GM13977 (cell line): ENCODE results near the gene NPHS1.

Experiments
- DNase-seq: peaks from one replicate; pipeline ENCODE4 v3.0.0; 2012; ENCODE audit warnings: low spot score
- in situ Hi-C: fragments of 300-500 bp; cut with MboI; formaldehyde crosslinking; loops from one replicate; pipeline ENCODE4 v1.12.0; 2022; ENCODE audit warnings: low sequenced_read_pairs, low pct_unique_long_range_greater_than_20kb, mixed read lengths, inconsistent platforms; ENCODE audit not compliant: unreplicated experiment
- TF ChIP-seq, protein P1 (sequence below): IDR thresholded peaks from 2 replicates; pipeline ENCODE4 v1.5.1; 2012; ENCODE audit warnings: mild to moderate bottlenecking, control low read depth; ENCODE audit not compliant: insufficient read depth; ENCODE audit errors: extremely low read depth, missing control alignments

NPHS1 gene

DNA sequence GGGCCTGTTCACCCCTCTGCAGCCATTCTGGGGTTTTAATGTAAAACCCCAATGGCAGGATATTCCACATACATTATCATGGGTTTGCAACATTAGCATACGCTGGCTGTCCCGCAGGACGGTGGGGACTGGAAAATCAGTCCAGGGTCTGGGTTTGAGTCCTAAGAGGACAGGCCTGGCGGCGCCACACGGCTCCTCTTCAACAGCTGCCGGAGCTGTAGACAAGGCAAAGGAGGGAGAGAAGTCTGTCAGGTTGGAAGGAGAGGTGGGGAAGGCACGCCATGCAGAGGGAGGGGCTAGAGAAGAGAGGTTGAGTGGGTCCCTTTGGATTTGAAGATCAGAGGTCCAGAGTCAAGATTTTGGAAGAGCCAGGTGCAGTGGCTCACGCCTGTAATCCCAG lies 36.1 kb upstream of the NPHS1 start:
- TF ChIP-seq, protein P1, sequence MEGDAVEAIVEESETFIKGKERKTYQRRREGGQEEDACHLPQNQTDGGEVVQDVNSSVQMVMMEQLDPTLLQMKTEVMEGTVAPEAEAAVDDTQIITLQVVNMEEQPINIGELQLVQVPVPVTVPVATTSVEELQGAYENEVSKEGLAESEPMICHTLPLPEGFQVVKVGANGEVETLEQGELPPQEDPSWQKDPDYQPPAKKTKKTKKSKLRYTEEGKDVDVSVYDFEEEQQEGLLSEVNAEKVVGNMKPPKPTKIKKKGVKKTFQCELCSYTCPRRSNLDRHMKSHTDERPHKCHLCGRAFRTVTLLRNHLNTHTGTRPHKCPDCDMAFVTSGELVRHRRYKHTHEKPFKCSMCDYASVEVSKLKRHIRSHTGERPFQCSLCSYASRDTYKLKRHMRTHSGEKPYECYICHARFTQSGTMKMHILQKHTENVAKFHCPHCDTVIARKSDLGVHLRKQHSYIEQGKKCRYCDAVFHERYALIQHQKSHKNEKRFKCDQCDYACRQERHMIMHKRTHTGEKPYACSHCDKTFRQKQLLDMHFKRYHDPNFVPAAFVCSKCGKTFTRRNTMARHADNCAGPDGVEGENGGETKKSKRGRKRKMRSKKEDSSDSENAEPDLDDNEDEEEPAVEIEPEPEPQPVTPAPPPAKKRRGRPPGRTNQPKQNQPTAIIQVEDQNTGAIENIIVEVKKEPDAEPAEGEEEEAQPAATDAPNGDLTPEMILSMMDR: no peak
- no peak for DNase-seq
- in situ Hi-C loops: loop anchor here (5.0 kb wide), 1 partner anchor 44 kb away; no protein-coding TSS in a partner anchor

DNA sequence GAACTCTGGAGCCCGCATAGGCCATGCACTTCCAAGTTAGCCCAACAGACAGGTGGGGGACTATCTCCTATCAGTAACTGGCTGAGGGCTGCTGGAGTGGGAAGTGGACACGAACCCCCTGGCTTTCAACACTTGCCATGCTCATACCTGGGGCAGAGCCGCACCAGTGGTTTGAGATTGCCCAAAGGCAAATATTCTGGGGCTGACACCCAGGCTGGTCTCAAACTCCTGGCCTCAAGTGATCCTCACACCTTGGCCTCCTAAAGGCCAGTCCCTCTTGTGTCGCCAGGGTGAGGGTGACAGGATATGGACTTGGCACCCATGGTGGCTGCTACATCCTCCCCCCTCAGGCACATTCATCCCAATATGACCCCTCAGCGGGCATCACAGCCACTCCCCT lies 34.9 kb upstream of the NPHS1 start:
- DNase-seq: no peak
- TF ChIP-seq, protein P1: no peak
- in situ Hi-C loops: loop anchor here (5.0 kb wide), 1 partner anchor 45 kb away; no protein-coding TSS in a partner anchor

DNA sequence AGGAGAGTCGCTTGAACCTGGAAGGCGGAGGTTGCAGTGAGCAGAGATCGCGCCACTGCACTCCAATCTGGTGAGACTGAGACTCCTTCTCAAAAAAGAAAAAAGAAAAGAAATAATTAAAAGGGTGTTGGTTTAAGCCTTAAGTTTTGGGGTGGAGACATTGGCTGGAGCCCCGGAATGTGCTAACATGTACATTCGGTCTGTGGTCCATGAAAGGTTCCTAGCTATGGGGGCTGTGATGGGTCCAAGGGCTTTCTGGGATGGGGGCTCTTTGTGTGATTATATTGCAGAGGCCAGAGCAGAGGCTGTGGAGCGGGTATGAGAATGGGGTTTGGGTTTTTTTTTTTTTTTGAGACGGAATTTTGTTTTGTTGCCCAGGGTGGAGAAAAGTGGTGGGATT lies 33.6 kb upstream of the NPHS1 start:
- TF ChIP-seq, protein P1: no peak
- no peak for DNase-seq
- in situ Hi-C loops: loop anchor here (5.0 kb wide), 1 partner anchor 46 kb away; no protein-coding TSS in a partner anchor

DNA sequence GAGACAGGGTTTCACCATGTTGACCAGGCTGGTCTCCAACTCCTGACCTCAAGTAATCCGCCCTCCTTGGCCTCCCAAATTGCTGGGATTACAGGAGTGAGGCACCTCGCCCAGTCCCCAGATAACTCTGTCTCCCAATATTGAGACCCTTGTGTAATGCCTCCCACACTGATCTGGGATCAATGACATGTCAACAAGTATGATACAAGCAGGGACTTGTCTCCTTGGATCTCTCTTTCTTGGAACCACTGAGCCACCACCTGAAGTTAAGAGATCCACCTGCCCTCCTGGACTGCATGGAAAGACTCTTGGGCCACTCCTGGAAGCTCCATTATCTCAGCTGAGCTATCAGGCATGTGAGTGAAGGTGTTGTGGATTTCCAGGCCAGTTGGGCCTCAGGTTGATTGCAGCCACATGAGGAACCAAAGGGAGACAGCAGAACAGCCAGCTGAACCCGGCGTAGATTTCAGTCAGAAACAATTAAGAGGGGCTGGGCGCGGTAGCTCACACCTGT lies 33.0 kb upstream of the NPHS1 start:
- in situ Hi-C loops: loop anchor here (5.0 kb wide), 1 partner anchor 47 kb away; no protein-coding TSS in a partner anchor

DNA sequence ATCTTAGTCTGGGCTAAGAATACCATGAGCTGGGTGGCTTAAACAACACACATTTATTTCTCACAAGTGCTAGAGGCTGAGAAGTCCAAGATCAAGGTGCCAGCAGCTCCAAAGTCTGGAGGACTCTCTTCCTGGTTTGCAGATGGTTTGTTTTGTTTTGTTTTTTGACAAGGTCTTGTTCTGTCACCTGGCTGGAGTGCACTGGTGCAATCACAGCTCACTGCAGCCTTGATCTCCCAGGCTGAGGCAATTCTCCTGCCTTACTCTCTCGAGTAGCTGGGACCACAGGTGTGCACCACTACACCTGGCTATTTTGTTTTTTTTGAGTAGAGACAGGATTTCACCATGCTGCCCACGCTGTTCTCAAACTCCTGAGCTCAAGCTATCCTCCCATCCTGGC lies 31.6 kb upstream of the NPHS1 start:
- in situ Hi-C loops: no loop called here
- TF ChIP-seq, protein P1: no peak
- no peak for DNase-seq

More for the DNA sequence above, 33.0 kb upstream of the NPHS1 start:
- TF ChIP-seq, protein P1: no peak
- DNase-seq: no peak

DNA sequence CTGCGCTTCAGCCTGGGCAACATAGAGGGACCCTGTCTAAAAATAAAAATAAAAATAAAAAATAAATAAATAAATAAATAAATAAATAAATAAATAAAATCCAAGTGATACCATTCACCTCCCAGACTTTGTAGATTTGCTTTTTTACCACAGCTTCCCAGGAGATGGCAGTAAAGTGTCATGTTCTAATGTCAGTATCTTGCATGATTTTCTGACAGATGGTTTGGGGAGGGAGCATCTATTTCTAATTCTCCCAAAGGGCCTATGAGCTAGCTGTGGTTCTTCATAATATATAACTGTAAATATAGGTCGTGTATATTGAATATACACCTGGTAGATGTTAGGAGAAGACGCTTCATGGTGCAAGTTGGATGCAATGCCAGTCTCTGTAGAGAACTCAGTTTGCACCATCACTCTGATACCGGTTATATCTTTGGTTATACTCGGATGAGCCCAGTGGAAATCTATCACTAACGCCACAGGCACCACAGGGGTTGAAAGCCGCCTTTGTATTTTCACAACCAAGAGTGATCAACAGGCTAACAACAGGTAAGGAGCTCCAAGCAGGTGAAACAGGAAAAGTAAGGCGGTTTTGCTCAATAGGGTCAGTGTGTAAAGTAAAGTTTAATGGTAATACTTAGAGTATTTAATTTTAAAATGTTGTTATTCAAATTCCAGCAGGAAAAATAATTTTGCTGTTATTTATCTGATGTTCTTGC lies 30.0 kb upstream of the NPHS1 start:
- in situ Hi-C loops: no loop called here
- TF ChIP-seq, protein P1: peak; percentile 64
- peak; percentile 80 for DNase-seq
